NCI-H2107 treated with DMSO at 0.1 percent for 48 hours (cell line): ENCODE data around the gene PER3.

ENCODE experiments used
- DNase-seq: peaks from one replicate; lab custom pipeline; 2025; ENCODE audit not compliant: unreplicated experiment; lab: John Stamatoyannopoulos, UW

PER3 gene

DNA sequence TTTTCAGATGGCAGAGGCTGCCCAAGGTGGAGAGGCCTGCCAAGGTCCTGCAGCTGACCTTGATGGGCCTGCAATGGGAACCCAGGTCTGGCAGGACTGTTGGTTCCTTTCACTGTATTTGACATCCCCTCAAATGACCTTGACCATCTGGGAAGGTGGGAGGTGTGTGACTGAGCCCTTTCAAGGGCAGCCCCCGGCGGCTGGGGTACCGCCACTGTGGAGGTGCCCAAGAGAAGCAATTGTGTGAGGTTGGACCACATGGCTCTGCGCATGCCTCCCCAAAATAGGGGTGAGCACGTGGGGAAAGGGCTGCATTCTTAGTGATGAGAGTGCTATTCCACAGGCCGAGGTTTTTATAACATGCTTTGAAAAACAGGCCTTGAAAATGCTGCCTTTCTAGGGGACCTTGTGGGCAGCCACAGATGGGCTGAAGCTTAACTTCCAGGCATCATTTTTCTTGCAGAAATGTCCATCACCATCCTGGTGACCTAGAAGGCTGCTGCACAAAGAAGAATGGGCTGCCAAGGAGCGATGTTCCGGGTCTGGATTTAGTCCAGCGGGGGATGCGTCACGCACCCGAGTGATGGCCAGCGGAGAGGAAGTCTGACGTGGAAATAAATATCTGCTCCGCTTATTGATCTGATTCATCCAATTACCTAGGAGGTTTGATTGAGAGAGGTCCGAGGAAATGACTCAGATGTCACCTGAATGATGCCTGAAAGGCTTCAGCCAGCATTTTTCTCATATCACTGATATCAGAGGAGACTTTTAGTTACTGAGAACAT, 85.2 kb downstream of the PER3 start:
- DNase-seq, result no peak

DNA sequence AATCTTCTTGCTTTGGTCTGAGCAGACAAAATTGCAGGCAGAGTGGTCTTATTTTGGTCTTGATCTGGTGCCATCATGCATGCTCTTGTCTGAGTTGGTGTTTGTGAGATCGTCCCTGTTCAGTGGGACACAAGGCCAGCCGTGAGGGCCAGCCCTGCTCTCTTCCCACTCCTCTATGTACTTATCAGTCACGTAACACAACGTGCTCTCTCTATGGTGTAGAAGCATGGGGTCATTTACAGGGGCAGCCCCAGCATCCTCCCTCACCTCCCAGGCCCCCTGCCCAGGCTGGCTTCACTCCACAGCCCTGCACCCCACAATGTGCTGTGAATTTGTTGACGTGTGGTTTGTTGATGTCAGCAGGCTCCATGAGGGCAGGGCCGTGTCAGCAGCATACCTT, 87.0 kb downstream of the PER3 start:
- no peak for DNase-seq

GRCh38 chr1:7873801-7874795, 90.0 kb downstream of the PER3 start:
- DNase-seq, result no peak

DNA sequence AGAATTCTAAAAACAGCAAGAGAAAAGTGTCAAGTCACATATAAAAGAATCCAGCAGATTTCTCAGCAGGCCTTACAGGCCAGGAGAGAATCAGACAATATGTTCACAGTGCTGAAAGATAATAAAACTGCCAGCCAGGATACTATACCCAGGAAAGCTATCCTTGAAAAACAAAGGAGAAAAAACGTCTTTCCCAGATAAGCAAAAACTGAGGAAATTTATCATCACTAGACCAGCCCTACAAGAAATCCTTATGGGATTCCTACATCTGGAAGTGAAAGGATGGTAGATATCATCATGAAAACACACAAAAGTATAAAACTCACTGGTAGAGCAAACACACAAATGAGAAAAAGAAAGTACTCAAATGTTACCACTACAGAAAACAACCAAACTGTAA, 93.9 kb downstream of the PER3 start:
- DNase-seq, result no peak

DNA sequence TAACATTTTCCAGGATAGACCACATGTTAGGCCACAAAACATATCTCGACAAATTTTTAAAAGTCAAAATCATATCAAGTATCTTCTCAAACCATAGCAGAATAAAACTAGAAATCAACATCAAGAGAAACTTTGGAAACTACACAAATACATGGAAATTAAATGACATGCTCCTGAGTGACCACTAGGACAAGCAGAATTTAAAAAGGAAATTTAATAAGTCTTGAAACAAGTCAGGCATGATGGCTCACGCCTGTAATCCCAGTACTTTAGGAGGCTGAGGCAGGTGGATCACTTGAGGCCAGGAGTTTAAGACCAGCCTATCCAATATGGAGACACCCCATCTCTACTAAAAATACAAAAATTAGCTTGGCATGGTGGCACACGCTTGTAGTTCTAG, 95.1 kb downstream of the PER3 start:
- DNase-seq, result no peak

- DNase-seq, result no peak
Measured at GRCh38 chr1:7884757-7885156, 100.7 kb downstream of the PER3 start.

DNA sequence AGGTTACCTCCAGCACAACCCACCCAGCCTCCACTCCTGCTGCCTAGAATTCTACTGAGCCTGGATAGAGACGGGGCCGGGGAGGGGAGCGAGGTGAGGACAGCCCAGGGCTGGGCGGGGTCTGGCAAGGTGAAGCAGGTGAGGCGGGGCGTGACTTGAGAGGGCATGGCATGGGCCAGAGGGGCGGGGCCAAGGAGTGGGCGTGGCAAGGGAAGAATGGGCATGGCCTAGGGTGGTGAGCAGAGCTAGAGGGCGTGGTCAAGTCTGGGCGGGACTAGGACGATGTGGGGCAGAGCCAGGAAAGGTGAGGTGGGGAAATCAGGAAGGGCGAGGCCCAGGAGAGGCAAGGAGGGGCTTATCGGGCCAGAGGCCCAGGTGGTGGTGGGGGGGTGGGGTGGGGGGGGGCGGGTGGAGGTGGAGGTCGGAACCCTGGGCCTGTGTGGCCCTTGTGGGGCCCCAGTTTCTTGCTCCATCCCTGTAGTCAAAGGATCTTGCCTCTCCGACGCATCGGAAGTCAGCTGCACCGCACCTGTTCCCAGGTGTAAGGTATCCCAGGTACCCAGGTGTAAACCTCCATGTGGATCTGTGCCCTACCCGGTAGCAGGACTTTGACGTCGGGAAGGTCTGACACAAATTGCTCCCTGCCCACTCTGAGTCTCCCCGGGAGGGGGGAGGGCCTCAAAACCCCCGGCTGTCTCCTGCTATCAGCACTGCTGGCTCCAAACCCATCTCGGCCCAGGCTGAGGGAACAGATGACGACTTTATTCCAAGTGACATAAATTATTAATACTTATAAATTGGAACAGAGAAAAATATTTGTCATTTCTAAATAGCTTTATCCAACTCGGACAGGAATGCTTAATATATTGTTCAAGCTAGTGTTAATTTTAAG, 101.7 kb downstream of the PER3 start:
- no peak for DNase-seq

DNA sequence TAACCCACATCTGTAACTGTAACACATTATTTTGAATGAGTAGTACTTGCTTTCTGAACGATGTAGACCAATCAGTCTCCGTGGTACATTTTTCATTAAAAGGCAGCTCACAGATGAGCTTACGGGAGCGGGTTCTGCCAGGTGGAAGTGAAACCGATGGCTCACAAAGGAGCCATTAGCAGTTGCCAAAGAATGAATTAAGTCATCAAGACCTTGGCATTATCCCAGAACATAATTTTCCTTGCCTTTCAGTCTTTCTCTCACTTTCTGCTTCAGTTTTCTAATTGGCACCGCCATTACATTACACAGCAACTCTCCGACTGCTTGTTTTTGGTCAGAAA, 102.3 kb downstream of the PER3 start:
- no peak for DNase-seq

GRCh38 chr1:7888248-7889081, 104.4 kb downstream of the PER3 start:
- no peak for DNase-seq

GRCh38 chr1:7890853-7891252, 106.8 kb downstream of the PER3 start:
- DNase-seq, result no peak

DNA sequence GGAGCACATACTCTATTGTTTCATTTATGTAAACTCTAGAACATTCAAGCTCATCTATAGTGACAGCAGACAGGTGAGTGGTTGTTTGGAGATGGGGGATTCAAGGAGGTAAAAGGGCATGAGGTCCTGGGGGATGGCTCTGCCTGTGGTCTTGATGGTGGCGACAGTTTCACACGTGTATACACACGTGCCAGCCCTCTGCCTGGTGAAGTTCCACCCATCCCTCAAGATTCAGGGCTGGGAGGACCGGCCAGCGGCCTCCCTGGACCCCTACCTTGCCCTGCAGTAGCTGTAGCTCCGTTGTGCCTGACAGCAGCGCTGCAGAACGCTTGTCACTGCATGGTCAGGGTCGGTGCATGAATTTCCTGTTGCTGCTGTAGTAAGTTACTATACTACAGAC, 107.7 kb downstream of the PER3 start:
- DNase-seq, result no peak

- no peak for DNase-seq
Measured at GRCh38 chr1:7893529-7894180, 109.6 kb downstream of the PER3 start.
